Measurements from ENCODE around the gene XNDC1N. TPM values are rescaled to one million over a fixed set of nuclear protein-coding genes. Genes with fewer than 3 reads are reported as not detected.
"Not testable (repeated sequence)": the region's sequence is repeated elsewhere in the genome, so short reads cannot be mapped to it uniquely, and the experiment has no call there.

The XNDC1N gene
- polyA plus RNA-seq, 1 donor from 2014 or later = 6.3 TPM

- H3K9ac ChIP-seq (ENCODE audit: low read length) = no peak overlapping the region
Observed at GRCh38 chr11:71908218-71908617, 20.2 kb downstream of the XNDC1N start.

GRCh38 chr11:71901137-71901536, 27.3 kb downstream of the XNDC1N start:
- H3K27ac ChIP-seq (ENCODE audit: low read length); H3F3A ChIP-seq (ENCODE audit: insufficient read depth, low read length, poor library complexity, severe bottlenecking); H3K36me3 ChIP-seq (ENCODE audit: insufficient read depth, low read length); H3K9me2 ChIP-seq (ENCODE audit: insufficient read depth, low read length); H3K4me2 ChIP-seq (ENCODE audit: low read length); H3K4me3 ChIP-seq (ENCODE audit: low read length); H4K20me1 ChIP-seq (ENCODE audit: insufficient read depth); H3K9me3 ChIP-seq (ENCODE audit: low read length); H3K9ac ChIP-seq (ENCODE audit: low read length); H3K79me2 ChIP-seq (replicated peaks; ENCODE audit: insufficient read depth, low read length); H3K27me3 ChIP-seq (ENCODE audit: insufficient read depth, low read depth, low read length); H2AFZ ChIP-seq (ENCODE audit: low read depth, low read length): not testable (repeated sequence)

More at GRCh38 chr11:71908218-71908617, 20.2 kb downstream of the XNDC1N start:
- Histone ChIP-seq H3K9me3 (ENCODE audit: low read length) (no peaks in the 10 kb centered on the region), H3F3A (ENCODE audit: insufficient read depth, low read length, poor library complexity, severe bottlenecking) (no peaks in the 10 kb centered on the region), H3K4me3 (ENCODE audit: low read length) (no peak overlapping the region), H3K36me3 (ENCODE audit: insufficient read depth, low read length) (no peaks in the 10 kb centered on the region), H3K9me2 (ENCODE audit: insufficient read depth, low read length) (no peaks in the 10 kb centered on the region), H3K4me2 (ENCODE audit: low read length) (no peak overlapping the region), H3K79me2 (replicated peaks; ENCODE audit: insufficient read depth, low read length) (no peaks in the 10 kb centered on the region), H3K27me3 (ENCODE audit: insufficient read depth, low read depth, low read length) (no peaks in the 10 kb centered on the region), H3K27ac (ENCODE audit: low read length) (no peak overlapping the region), H4K20me1 (ENCODE audit: insufficient read depth) (no peaks in the 10 kb centered on the region), H2AFZ (ENCODE audit: low read depth, low read length) (no peak overlapping the region)
- TF ChIP-seq SMC3 (conservative IDR thresholded peaks at IDR 0.05; ENCODE audit: poor library complexity) = no peak
- TF ChIP-seq TAF1 (IDR thresholded peaks at IDR 0.05; ENCODE audit: low read depth) = no peak
- TF ChIP-seq EZH2 (IDR thresholded peaks at IDR 0.05; ENCODE audit: borderline replicate concordance, insufficient read depth, low read length, poor library complexity, severe bottlenecking) = no peak
- TF ChIP-seq REST (IDR thresholded peaks at IDR 0.05; ENCODE audit: borderline replicate concordance) = no peak
- no peak for TF ChIP-seq CTCF (IDR thresholded peaks at IDR 0.05; ENCODE audit: poor library complexity, severe bottlenecking)
- TF ChIP-seq RAD21 (conservative IDR thresholded peaks at IDR 0.05) = no peak
- TF ChIP-seq MXI1 (conservative IDR thresholded peaks at IDR 0.05; ENCODE audit: poor library complexity, severe bottlenecking) = no peak
- TF ChIP-seq POLR2AphosphoS5 (IDR thresholded peaks at IDR 0.05) = no peak
- no peak for TF ChIP-seq EP300 (conservative IDR thresholded peaks at IDR 0.05; ENCODE audit: poor library complexity, severe bottlenecking)

GRCh38 chr11:71895961-71896360, 32.4 kb downstream of the XNDC1N start:
- TF ChIP-seq SMC3 (conservative IDR thresholded peaks at IDR 0.05; ENCODE audit: poor library complexity) (no peak), POLR2AphosphoS5 (IDR thresholded peaks at IDR 0.05) (no peak)
- no peaks in the 10 kb centered on the region for H3K9me3 ChIP-seq (ENCODE audit: low read length)
- H3K36me3 ChIP-seq (ENCODE audit: insufficient read depth, low read length) = no peaks in the 10 kb centered on the region
- H3K79me2 ChIP-seq (replicated peaks; ENCODE audit: insufficient read depth, low read length) = no peaks in the 10 kb centered on the region
- H3K9me2 ChIP-seq (ENCODE audit: insufficient read depth, low read length) = no peaks in the 10 kb centered on the region
- no peaks in the 10 kb centered on the region for H3F3A ChIP-seq (ENCODE audit: insufficient read depth, low read length, poor library complexity, severe bottlenecking)
- no peak overlapping the region for H3K9ac ChIP-seq (ENCODE audit: low read length)
- H4K20me1 ChIP-seq (ENCODE audit: insufficient read depth) = no peaks in the 10 kb centered on the region
- H3K27me3 ChIP-seq (ENCODE audit: insufficient read depth, low read depth, low read length) = no peaks in the 10 kb centered on the region
- H3K4me2 ChIP-seq (ENCODE audit: low read length) = no peak overlapping the region
- no peak overlapping the region for H2AFZ ChIP-seq (ENCODE audit: low read depth, low read length)
- H3K4me3 ChIP-seq (ENCODE audit: low read length) = no peak overlapping the region
- no peak overlapping the region for H3K27ac ChIP-seq (ENCODE audit: low read length)

- H3K9me3 ChIP-seq (ENCODE audit: low read length); H3K36me3 ChIP-seq (ENCODE audit: insufficient read depth, low read length); H2AFZ ChIP-seq (ENCODE audit: low read depth, low read length); H3K27me3 ChIP-seq (ENCODE audit: insufficient read depth, low read depth, low read length); H3K9me2 ChIP-seq (ENCODE audit: insufficient read depth, low read length); H3K4me2 ChIP-seq (ENCODE audit: low read length); H3K4me3 ChIP-seq (ENCODE audit: low read length); H3K9ac ChIP-seq (ENCODE audit: low read length); H3F3A ChIP-seq (ENCODE audit: insufficient read depth, low read length, poor library complexity, severe bottlenecking); H4K20me1 ChIP-seq (ENCODE audit: insufficient read depth); H3K27ac ChIP-seq (ENCODE audit: low read length); H3K79me2 ChIP-seq (replicated peaks; ENCODE audit: insufficient read depth, low read length): not testable (repeated sequence)
Observed at GRCh38 chr11:71889181-71889872, 39.1 kb downstream of the XNDC1N start.

GRCh38 chr11:71888335-71889010, 39.9 kb downstream of the XNDC1N start:
- H3F3A ChIP-seq (ENCODE audit: insufficient read depth, low read length, poor library complexity, severe bottlenecking); H3K79me2 ChIP-seq (replicated peaks; ENCODE audit: insufficient read depth, low read length); H2AFZ ChIP-seq (ENCODE audit: low read depth, low read length); H3K36me3 ChIP-seq (ENCODE audit: insufficient read depth, low read length); H3K4me2 ChIP-seq (ENCODE audit: low read length); H3K4me3 ChIP-seq (ENCODE audit: low read length); H3K27ac ChIP-seq (ENCODE audit: low read length); H3K27me3 ChIP-seq (ENCODE audit: insufficient read depth, low read depth, low read length); H3K9me2 ChIP-seq (ENCODE audit: insufficient read depth, low read length); H3K9ac ChIP-seq (ENCODE audit: low read length); H4K20me1 ChIP-seq (ENCODE audit: insufficient read depth); H3K9me3 ChIP-seq (ENCODE audit: low read length): not testable (repeated sequence)
